ENCODE data around the gene RNPC3. TPM values are rescaled to one million over a fixed set of nuclear protein-coding genes. Genes with fewer than 3 reads are reported as not detected.
"Not testable (repeated sequence)": the region's sequence is repeated elsewhere in the genome, so short reads cannot be mapped to it uniquely, and the experiment has no call there.

The RNPC3 gene
- total RNA-seq, 1 experiment from 2014 or later, result 5.6 TPM

- Histone ChIP-seq H3K36me3 (ENCODE audit: low read depth, low read length) (no peaks in the 10 kb centered on the region), H3K4me3 (ENCODE audit: low read length) (no peak overlapping the region), H3K4me1 (ENCODE audit: insufficient read depth, low read length) (no peaks in the 10 kb centered on the region), H3K27ac (ENCODE audit: low read length) (no peak overlapping the region), H3K9ac (ENCODE audit: low read length) (no peak overlapping the region), H3K27me3 (ENCODE audit: low read length) (peaks cover 80% of the 10 kb centered on the region), H4K20me1 (ENCODE audit: low read length) (no peaks in the 10 kb centered on the region), H2AFZ (ENCODE audit: low read length) (no peak overlapping the region), H3K9me2 (replicated peaks; ENCODE audit: low read length) (no peaks in the 10 kb centered on the region), H3K79me2 (ENCODE audit: low read length) (no peaks in the 10 kb centered on the region), H3K4me2 (ENCODE audit: low read length) (no peak overlapping the region), H3F3A (ENCODE audit: low read length, unreplicated experiment) (no peaks in the 10 kb centered on the region), H3K9me3 (ENCODE audit: low read length) (no peaks in the 10 kb centered on the region)
- TF ChIP-seq EZH2 (IDR thresholded peaks at IDR 0.05; ENCODE audit: low read length, unreplicated experiment) (no peak), EZH2phosphoT487 (IDR thresholded peaks at IDR 0.05; ENCODE audit: borderline replicate concordance, low read length) (no peak), CTCF (conservative IDR thresholded peaks at IDR 0.05; ENCODE audit: low read depth, low read length) (no peak)
- BruUV-seq (replicated peaks), result no TSS peak
- ATAC-seq (no peak), DNase-seq (no peak)
- ChIA-PET CTCF (no interaction called here), POLR2A (ENCODE audit: unreplicated experiment) (no interaction called here)
- intact Hi-C loops (cut with micrococcal nuclease), result no loop called here
These were observed 58.4 kb downstream of the RNPC3 start for GRCh38 chr1:103583887-103584286.

GRCh38 chr1:103584537-103584936, 59.0 kb downstream of the RNPC3 start:
- TF ChIP-seq CTCF (conservative IDR thresholded peaks at IDR 0.05; ENCODE audit: low read depth, low read length) (no peak), EZH2 (IDR thresholded peaks at IDR 0.05; ENCODE audit: low read length, unreplicated experiment) (no peak), EZH2phosphoT487 (IDR thresholded peaks at IDR 0.05; ENCODE audit: borderline replicate concordance, low read length) (no peak)
- Histone ChIP-seq H3K9me3 (ENCODE audit: low read length) (no peaks in the 10 kb centered on the region), H3K4me2 (ENCODE audit: low read length) (no peak overlapping the region), H3K9me2 (replicated peaks; ENCODE audit: low read length) (no peaks in the 10 kb centered on the region), H3K4me1 (ENCODE audit: insufficient read depth, low read length) (no peaks in the 10 kb centered on the region), H3K27me3 (ENCODE audit: low read length) (peaks cover 75% of the 10 kb centered on the region), H3F3A (ENCODE audit: low read length, unreplicated experiment) (no peaks in the 10 kb centered on the region), H4K20me1 (ENCODE audit: low read length) (no peaks in the 10 kb centered on the region), H3K79me2 (ENCODE audit: low read length) (no peaks in the 10 kb centered on the region), H3K27ac (ENCODE audit: low read length) (no peak overlapping the region), H2AFZ (ENCODE audit: low read length) (no peak overlapping the region), H3K36me3 (ENCODE audit: low read depth, low read length) (no peaks in the 10 kb centered on the region), H3K4me3 (ENCODE audit: low read length) (no peak overlapping the region), H3K9ac (ENCODE audit: low read length) (no peak overlapping the region)
- ChIA-PET CTCF (no interaction called here), POLR2A (ENCODE audit: unreplicated experiment) (no interaction called here)
- intact Hi-C loops (cut with micrococcal nuclease), result no loop called here
- DNase-seq (no peak), ATAC-seq (no peak)
- BruUV-seq (replicated peaks), result no TSS peak

- DNase-seq; H3K9ac ChIP-seq (ENCODE audit: low read length); H3K36me3 ChIP-seq (ENCODE audit: low read depth, low read length); H3K79me2 ChIP-seq (ENCODE audit: low read length); POLR2A ChIA-PET (ENCODE audit: unreplicated experiment); H3K4me1 ChIP-seq (ENCODE audit: insufficient read depth, low read length); H3F3A ChIP-seq (ENCODE audit: low read length, unreplicated experiment); H3K4me2 ChIP-seq (ENCODE audit: low read length); H4K20me1 ChIP-seq (ENCODE audit: low read length); H2AFZ ChIP-seq (ENCODE audit: low read length); H3K27me3 ChIP-seq (ENCODE audit: low read length); H3K9me2 ChIP-seq (replicated peaks; ENCODE audit: low read length); H3K9me3 ChIP-seq (ENCODE audit: low read length); intact Hi-C loops (cut with micrococcal nuclease); ATAC-seq; H3K27ac ChIP-seq (ENCODE audit: low read length); BruUV-seq (replicated peaks); H3K4me3 ChIP-seq (ENCODE audit: low read length); CTCF ChIA-PET: not testable (repeated sequence)
These were observed 77.2 kb downstream of the RNPC3 start for GRCh38 chr1:103602740-103603139.

Other genes starting within 250 kb of the RNPC3 start
- gene AMY2B, start 45.9 kb downstream of the RNPC3 start, total RNA-seq (2014; rRNA removed), result 0.23 and 0.98 TPM in 2 replicates
- not detected in 2 replicates for gene AMY2A, start 91.7 kb downstream of the RNPC3 start, total RNA-seq (2014; rRNA removed)
- gene AMY1A, start 130.1 kb downstream of the RNPC3 start, total RNA-seq (2014; rRNA removed), result not detected in 2 replicates
- gene AMY1B, start 170.5 kb downstream of the RNPC3 start, total RNA-seq (2014; rRNA removed), result not detected in 2 replicates
- not detected in 2 replicates for gene AMY1C, start 224.2 kb downstream of the RNPC3 start, total RNA-seq (2014; rRNA removed)

Measured in PC-3 (cell line).